Retinal pigment epithelial cell (primary cell): ENCODE measurements around the gene ADAMTS14.

Source experiments
- DNase-seq: peaks from one replicate; pipeline ENCODE4 v3.0.0-alpha.2; 2010; ENCODE audit warnings: low read depth
- H3K4me3 ChIP-seq: 2 replicates; pipeline ENCODE4 v1.5.1; 2011; ENCODE audit warnings: mild to moderate bottlenecking, low read length, control low read depth, moderate library complexity
- CTCF ChIP-seq: conservative IDR thresholded peaks from 2 replicates; pipeline ENCODE4 v1.5.1; 2011; ENCODE audit warnings: low read depth, low read length, control low read depth, inconsistent platforms

ADAMTS14 gene

GRCh38 chr10:70674560-70675495, 2.5 kb downstream of the ADAMTS14 start:
- no peak for DNase-seq
- TF ChIP-seq CTCF, result no peak
- no peak overlapping the region for H3K4me3 ChIP-seq

- TF ChIP-seq CTCF, result no peak
- no peak for DNase-seq
- no peak overlapping the region for H3K4me3 ChIP-seq
Measured at GRCh38 chr10:70675496-70676161, 3.3 kb downstream of the ADAMTS14 start.

GRCh38 chr10:70676511-70676910, 4.2 kb downstream of the ADAMTS14 start:
- H3K4me3 ChIP-seq, result no peak overlapping the region
- DNase-seq, result no peak
- no peak for TF ChIP-seq CTCF

- no peak for TF ChIP-seq CTCF
- DNase-seq, result no peak
- H3K4me3 ChIP-seq, result no peak overlapping the region
Measured at GRCh38 chr10:70677016-70677415, 4.7 kb downstream of the ADAMTS14 start.

- no peak overlapping the region for H3K4me3 ChIP-seq
- DNase-seq, result no peak
- TF ChIP-seq CTCF, result no peak
Measured at GRCh38 chr10:70677620-70678249, 5.4 kb downstream of the ADAMTS14 start.

GRCh38 chr10:70678250-70678635, 5.9 kb downstream of the ADAMTS14 start:
- H3K4me3 ChIP-seq, result no peak overlapping the region
- DNase-seq, result no peak
- TF ChIP-seq CTCF, result no peak
